WI38 (cell line): Measurements from ENCODE around the gene HDGFL2.

Source experiments
- H3K4me3 ChIP-seq: 2 replicates; pipeline ENCODE4 v1.5.1; 2011; ENCODE audit warnings: low read depth, mild to moderate bottlenecking, control low read depth, low read length
- TF ChIP-seq, protein P1 (sequence below): IDR thresholded peaks from 2 replicates; pipeline ENCODE4 v1.5.1; 2012; ENCODE audit warnings: low read depth, mild to moderate bottlenecking, control low read depth, low read length

HDGFL2 gene

DNA sequence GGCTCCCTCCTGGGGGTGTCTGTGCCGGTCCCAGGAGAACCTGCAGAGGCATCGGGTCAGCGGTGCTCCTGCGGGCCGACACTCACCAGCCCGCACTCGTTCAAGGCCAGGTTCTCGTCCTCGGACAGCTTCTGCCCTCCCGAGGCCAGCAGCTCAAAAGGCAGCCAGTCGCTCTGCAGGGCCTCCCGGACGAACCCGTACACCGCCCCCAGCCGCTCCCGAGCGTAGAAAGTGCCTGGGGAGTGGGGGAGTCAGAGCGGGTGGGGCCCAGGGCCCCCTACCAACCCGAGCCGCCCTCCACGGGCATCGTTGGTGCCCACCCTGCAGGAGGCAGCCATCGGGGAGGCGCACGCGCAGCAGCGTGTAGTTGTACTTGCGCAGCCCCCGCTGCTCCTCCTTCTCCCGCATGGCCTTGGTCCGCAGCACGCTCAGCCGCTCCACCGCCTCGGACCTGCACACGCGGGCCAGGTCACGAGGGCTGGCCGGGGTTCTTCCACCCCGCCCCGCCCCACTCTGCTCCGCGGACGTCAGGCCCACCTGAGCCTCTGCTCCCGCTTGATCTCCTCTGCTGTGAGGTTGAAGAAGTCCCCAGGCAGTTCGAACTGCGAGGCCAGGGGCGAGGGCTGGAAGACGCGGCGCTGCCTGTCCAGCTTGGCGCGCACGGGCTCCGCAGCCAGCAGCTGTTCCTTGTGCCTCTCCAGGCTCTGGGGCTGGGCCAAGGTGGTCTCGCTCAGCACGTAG is 26.0 kb upstream of the HDGFL2 start:
- no peak overlapping the region for H3K4me3 ChIP-seq
- TF ChIP-seq, protein P1, sequence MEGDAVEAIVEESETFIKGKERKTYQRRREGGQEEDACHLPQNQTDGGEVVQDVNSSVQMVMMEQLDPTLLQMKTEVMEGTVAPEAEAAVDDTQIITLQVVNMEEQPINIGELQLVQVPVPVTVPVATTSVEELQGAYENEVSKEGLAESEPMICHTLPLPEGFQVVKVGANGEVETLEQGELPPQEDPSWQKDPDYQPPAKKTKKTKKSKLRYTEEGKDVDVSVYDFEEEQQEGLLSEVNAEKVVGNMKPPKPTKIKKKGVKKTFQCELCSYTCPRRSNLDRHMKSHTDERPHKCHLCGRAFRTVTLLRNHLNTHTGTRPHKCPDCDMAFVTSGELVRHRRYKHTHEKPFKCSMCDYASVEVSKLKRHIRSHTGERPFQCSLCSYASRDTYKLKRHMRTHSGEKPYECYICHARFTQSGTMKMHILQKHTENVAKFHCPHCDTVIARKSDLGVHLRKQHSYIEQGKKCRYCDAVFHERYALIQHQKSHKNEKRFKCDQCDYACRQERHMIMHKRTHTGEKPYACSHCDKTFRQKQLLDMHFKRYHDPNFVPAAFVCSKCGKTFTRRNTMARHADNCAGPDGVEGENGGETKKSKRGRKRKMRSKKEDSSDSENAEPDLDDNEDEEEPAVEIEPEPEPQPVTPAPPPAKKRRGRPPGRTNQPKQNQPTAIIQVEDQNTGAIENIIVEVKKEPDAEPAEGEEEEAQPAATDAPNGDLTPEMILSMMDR = no peak

DNA sequence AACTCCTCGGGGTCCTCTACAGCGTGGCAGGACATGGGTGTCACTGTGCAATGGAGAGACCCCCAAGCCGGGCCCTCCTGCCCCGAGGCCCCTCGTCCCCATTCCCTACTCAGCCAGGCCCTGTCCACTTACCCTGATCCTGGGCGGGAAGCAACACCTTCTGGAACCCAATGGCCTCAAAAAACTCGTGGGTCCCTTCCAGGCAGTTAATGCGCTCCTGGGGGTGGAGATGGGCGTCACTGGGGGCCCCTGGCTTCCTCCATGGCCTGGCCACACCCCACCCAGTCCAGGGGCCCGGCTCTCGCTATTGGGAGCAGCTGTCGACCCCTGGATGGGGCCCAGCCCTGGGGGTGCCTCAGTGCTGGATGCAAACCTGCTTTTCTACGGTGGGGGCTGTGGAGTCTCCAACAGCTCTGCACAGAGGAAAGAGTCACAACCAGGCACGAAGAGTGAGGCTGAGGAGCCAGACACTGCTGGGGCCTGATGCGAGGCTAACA is 25.3 kb upstream of the HDGFL2 start:
- TF ChIP-seq, protein P1 = no peak

DNA sequence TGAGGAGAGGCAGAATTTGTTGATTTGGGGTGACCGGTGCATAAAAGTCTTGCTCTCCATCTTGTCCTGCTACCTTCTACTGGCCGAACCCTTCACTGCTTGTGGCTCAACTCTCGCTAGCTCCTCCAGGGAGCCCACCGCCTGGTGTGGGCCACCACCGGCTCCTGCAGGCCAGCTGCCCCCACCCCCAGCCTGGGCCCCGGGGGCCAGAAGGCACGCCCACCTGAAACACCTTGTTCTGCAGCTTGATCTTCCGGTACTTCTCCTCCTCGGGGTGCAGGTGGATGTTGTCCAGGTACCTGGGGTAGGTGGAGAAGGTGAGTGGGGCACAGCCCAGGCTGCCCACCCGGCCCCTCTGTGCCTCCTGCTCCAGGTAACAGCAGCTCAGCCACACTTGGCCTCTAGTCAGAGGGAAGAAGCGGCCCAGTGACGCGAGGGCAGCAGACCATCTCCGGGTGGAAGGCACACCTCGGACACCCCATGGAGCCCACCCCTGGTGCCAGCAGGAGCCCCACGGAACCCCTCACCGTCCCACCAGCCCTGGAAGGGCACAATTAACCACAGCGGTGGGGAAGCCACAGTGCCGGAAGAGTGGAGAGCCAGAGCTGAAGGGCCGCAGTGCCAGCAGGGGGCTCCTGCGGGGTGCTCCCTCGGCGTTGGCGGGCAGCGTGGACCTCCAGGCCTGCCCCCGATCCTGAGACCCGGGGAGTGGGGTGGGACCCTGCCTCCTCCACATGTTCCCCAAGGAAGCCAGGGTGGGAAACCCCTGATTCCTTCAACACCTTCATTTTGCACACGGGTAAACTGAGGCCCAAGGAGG is 24.6 kb upstream of the HDGFL2 start:
- H3K4me3 ChIP-seq = no peak overlapping the region
- TF ChIP-seq, protein P1 = no peak

More for the DNA sequence above, 25.3 kb upstream of the HDGFL2 start:
- H3K4me3 ChIP-seq = no peak overlapping the region

DNA sequence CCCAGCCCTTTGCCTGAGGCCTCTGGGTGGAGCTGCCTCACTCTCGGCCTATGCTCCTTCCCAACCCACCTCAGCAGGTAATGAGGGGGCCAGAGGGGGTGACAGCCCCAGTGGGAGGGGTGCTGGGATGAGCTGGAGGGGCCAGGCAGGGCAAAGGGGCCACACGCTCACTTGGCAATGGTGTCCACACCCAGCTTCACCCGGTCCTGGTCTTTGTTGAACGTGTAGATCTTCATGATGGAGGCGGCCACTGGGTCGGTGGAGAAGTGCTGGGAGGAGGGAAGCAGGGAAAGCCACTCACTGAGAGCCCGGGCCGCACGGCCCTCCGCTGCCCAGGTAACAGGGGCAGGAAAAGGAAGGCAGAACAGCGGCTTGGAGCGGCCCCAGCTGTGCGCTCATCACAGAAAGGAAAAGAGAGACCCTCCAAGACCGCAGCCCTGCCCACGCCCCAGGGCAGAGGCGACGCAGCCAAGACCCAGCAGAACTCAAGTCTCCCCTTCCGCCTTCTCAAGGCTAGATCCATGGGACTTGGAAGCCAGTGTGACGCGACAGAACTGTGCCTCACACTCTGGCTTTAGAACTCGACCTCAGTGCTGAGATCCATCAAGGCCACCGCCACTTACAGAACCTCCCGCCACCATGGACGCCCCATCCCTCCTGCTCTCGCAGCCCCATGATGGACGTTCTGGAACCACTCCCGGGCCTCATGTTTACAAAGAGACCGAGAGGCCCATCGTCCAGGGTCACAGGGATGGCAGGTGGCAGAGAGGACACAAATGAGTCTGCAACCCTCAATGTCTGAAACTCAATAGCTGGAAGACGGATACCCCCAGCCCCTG is 23.7 kb upstream of the HDGFL2 start:
- no peak overlapping the region for H3K4me3 ChIP-seq
- TF ChIP-seq, protein P1 = no peak

DNA sequence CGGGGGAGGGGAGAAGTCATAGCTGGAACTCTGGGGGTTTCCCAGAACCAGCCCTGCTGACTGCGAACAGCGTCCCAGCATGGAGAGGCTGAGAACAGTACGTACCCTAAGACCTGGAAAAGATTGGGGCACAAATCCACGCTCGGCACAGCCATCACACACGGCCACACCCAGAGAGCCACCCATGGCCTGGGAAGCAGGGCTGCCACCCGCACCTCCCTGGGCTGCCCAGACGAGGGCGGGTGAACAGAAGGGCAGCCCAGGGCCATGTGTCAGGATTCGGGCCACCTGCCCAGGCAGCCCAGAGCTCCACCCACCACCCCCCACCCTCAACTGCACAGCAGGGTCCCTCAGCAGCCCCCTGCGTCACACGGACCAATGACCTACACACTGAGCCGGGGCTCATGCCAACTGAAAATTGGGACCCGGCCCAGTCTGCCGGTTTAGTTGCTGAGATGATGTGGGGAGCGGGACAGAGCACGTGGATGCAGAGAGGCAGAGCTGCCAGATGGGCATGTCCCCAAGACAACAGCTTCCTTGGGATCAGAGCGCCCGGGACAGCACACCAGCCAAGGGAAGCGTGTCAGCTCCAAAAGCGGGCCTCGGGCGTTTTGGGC is 23.0 kb upstream of the HDGFL2 start:
- no peak overlapping the region for H3K4me3 ChIP-seq
- TF ChIP-seq, protein P1 = no peak

DNA sequence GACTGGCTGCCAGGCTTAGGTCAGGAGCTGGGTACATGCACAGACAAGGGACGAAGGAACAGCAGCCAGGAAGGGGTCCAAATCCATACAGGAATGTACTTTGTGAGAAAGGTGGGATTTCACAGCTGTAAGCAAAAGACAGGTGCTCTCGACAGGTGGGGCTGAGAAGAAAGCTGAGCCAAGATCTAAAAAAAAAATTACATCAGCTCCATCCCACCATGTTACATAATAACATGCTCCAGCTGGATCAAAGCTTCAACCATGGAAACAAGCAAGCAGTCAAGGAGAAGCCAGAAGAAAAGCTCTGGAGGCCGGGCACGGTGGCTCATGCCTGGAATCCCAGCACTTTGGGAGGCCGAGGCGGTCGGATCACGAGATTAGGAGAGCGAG is 22.5 kb upstream of the HDGFL2 start:
- H3K4me3 ChIP-seq = no peak overlapping the region
- TF ChIP-seq, protein P1 = no peak
